Fibroblast of lung (primary cell): Measurements from ENCODE around the gene TMEM167B. TPM values are rescaled to one million over a fixed set of nuclear protein-coding genes. Genes with fewer than 3 reads are reported as not detected.

Source experiments
- DNase-seq, 2 donors: peaks; one replicate each; pipeline versions ENCODE4 v3.0.0 to v3.0.0-alpha.2; 2010; ENCODE audit warnings: low read depth in 2 of 2
- H2AFZ ChIP-seq: 2 replicates; pipeline ENCODE4 v1.5.1; 2012; ENCODE audit warnings: low read length, control low read depth, inconsistent platforms
- H3K27ac ChIP-seq: 2 replicates; pipeline ENCODE4 v1.5.1; 2011; ENCODE audit warnings: low read length, control low read depth; ENCODE audit not compliant: insufficient read depth
- H3K27me3 ChIP-seq: 2 replicates; pipeline ENCODE4 v1.5.1; 2011; ENCODE audit warnings: mild to moderate bottlenecking, low read length; ENCODE audit not compliant: control insufficient read depth, insufficient read depth
- H3K36me3 ChIP-seq: 2 replicates; pipeline ENCODE4 v1.5.1; 2011; ENCODE audit warnings: low read length; ENCODE audit not compliant: control insufficient read depth, insufficient read depth
- H3K4me1 ChIP-seq: 2 replicates; pipeline ENCODE4 v1.5.1; 2011; ENCODE audit warnings: low read length; ENCODE audit not compliant: control insufficient read depth, insufficient read depth; ENCODE audit errors: extremely low read depth
- H3K4me2 ChIP-seq: 2 replicates; pipeline ENCODE4 v1.5.1; 2011; ENCODE audit warnings: low read length, control low read depth; ENCODE audit not compliant: insufficient read depth; ENCODE audit errors: extremely low read depth
- H3K4me3 ChIP-seq, 4 experiments: fragments of 200-600 bp in 1 of 4; sonication (generic) in 1 of 4; replicated peaks in 1 of 4; 2 replicates each; pipeline ENCODE4 v1.5.1; 2011 to 2016; ENCODE audit warnings: low read length in 4 of 4, low read depth in 3 of 4, mild to moderate bottlenecking in 3 of 4, control low read depth in 2 of 4, inconsistent platforms in 1 of 4, mixed read lengths in 1 of 4; ENCODE audit not compliant: insufficient read depth in 1 of 4; ENCODE audit errors: control extremely low read depth in 1 of 4
- H3K79me2 ChIP-seq: 2 replicates; pipeline ENCODE4 v1.5.1; 2012; ENCODE audit warnings: mild to moderate bottlenecking, low read length, inconsistent platforms; ENCODE audit not compliant: control insufficient read depth, insufficient read depth
- H3K9ac ChIP-seq: 2 replicates; pipeline ENCODE4 v1.5.1; 2011; ENCODE audit warnings: mild to moderate bottlenecking, low read length, control low read depth; ENCODE audit not compliant: insufficient read depth
- H3K9me3 ChIP-seq: 2 replicates; pipeline ENCODE4 v1.5.1; 2012; ENCODE audit warnings: low read depth, low read length; ENCODE audit not compliant: control insufficient read depth, insufficient read depth
- H4K20me1 ChIP-seq: 2 replicates; pipeline ENCODE4 v1.5.1; 2011; ENCODE audit warnings: low read length; ENCODE audit not compliant: control insufficient read depth, insufficient read depth; ENCODE audit errors: extremely low read depth
- CTCF ChIP-seq, 2 donors: IDR thresholded peaks in 1 of 2; conservative IDR thresholded peaks in 1 of 2; 1 replicate in 1 of 2; 2 replicates in 1 of 2; pipeline ENCODE4 v1.5.1; 2011 to 2012; ENCODE audit warnings: low read length in 2 of 2, control low read depth in 1 of 2, inconsistent platforms in 1 of 2, low read depth in 1 of 2, mild to moderate bottlenecking in 1 of 2
- EZH2 ChIP-seq: IDR thresholded peaks from 2 replicates; pipeline ENCODE4 v1.5.1; 2012; ENCODE audit warnings: low read length, control low read depth, mild to moderate bottlenecking; ENCODE audit errors: missing control alignments
- polyA plus RNA-seq, 2 donors: library from polyadenylated mRNA; depleted of rRNA in 1 of 2; stranded (reverse) in 1 of 2; unstranded in 1 of 2; fragments of >200 nt; gene quantifications; 2 replicates each; pipeline ENCODE4 v1.2.1, GENCODE V29; 2011 to 2012; ENCODE audit warnings: missing spikeins in 1 of 2
- total RNA-seq: library from RNA; depleted of rRNA; stranded (reverse); fragments of >200 nt; gene quantifications from 2 replicates; pipeline ENCODE4 v1.2.1, GENCODE V29; 2014

The TMEM167B gene
- total and polyA plus RNA-seq, 2 donors (not counting 1 experiment from before 2014, with no cell fraction given), result 35.3 to 52.2 TPM

GRCh38 chr1:109091078-109091838 lies 694 bp downstream of the TMEM167B start:
- Histone ChIP-seq H3K9ac (peak overlapping the region; percentile 99), H3K79me2 (peaks cover 33% of the 10 kb centered on the region), H4K20me1 (no peaks in the 10 kb centered on the region), H3K9me3 (no peaks in the 10 kb centered on the region), H3K4me3 (peak overlapping the region; percentile 73 to 95 (median 87)), H3K27me3 (no peaks in the 10 kb centered on the region), H3K4me2 (peak overlapping the region; percentile 85), H2AFZ (peak overlapping the region; percentile 94), H3K36me3 (no peaks in the 10 kb centered on the region), H3K27ac (peak overlapping the region; percentile 99), H3K4me1 (peaks cover 10% of the 10 kb centered on the region)
- DNase-seq, result peak; percentile 59 to 62
- no peak for TF ChIP-seq EZH2
- TF ChIP-seq CTCF (conservative IDR thresholded peaks at IDR 0.05 in 1 of 2, IDR thresholded peaks at IDR 0.05 in 1 of 2; ENCODE audit: low read depth in 1 of 2, low read length in 2 of 2), result no peak

- peak; percentile 15 to 48 for DNase-seq
- H2AFZ ChIP-seq, result no peak overlapping the region
Observed at GRCh38 chr1:109091839-109092193, 1.3 kb downstream of the TMEM167B start.

DNA sequence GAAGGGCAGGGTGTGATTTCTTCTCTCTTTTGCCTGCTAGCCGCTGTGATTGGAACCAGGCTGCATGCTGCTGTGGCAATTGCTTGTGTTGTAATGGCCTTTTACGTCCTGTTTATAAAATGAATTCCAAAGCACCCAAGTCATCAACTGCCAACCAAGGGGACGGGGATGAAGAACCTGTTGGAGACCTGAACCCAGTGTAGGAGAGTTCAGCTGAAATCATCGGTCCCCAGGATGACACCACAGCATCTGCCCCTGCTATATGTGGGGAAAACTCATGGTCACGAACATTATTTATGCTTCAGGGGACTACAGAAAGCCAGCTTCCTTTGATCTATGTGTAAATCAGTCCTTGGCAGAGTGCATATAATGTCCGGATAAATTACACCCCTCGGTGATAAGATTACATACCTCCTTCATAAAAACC lies 3.8 kb downstream of the TMEM167B start:
- peak overlapping the region; percentile 48 for H3K4me2 ChIP-seq
- no peaks in the 10 kb centered on the region for H4K20me1 ChIP-seq
- no peaks in the 10 kb centered on the region for H3K9me3 ChIP-seq
- no peak overlapping the region for H2AFZ ChIP-seq
- no peak overlapping the region for H3K4me3 ChIP-seq
- peak overlapping the region; percentile 57 for H3K27ac ChIP-seq
- no peak overlapping the region for H3K9ac ChIP-seq
- no peak for TF ChIP-seq CTCF (conservative IDR thresholded peaks at IDR 0.05 in 1 of 2, IDR thresholded peaks at IDR 0.05 in 1 of 2; ENCODE audit: low read depth in 1 of 2, low read length in 2 of 2)
- no peak for TF ChIP-seq EZH2
- no peaks in the 10 kb centered on the region for H3K36me3 ChIP-seq
- peak; percentile 67 to 74 for DNase-seq
- no peaks in the 10 kb centered on the region for H3K27me3 ChIP-seq
- peaks cover 10% of the 10 kb centered on the region for H3K4me1 ChIP-seq
- H3K79me2 ChIP-seq, result peaks cover 33% of the 10 kb centered on the region

More at GRCh38 chr1:109091839-109092193, 1.3 kb downstream of the TMEM167B start:
- H3K4me2 ChIP-seq, result peak overlapping the region; percentile 85
- H3K27me3 ChIP-seq, result no peaks in the 10 kb centered on the region
- peaks cover 10% of the 10 kb centered on the region for H3K4me1 ChIP-seq
- H3K4me3 ChIP-seq, result peak overlapping the region; percentile 73 to 95 (median 87)
- H3K27ac ChIP-seq, result peak overlapping the region; percentile 99
- H3K9me3 ChIP-seq, result no peaks in the 10 kb centered on the region
- no peaks in the 10 kb centered on the region for H3K36me3 ChIP-seq
- H3K9ac ChIP-seq, result peak overlapping the region; percentile 99
- H4K20me1 ChIP-seq, result no peaks in the 10 kb centered on the region
- TF ChIP-seq CTCF (conservative IDR thresholded peaks at IDR 0.05 in 1 of 2, IDR thresholded peaks at IDR 0.05 in 1 of 2; ENCODE audit: low read depth in 1 of 2, low read length in 2 of 2), result no peak
- no peak for TF ChIP-seq EZH2
- peaks cover 33% of the 10 kb centered on the region for H3K79me2 ChIP-seq
